ENCODE data around the gene CALML6.

DNA sequence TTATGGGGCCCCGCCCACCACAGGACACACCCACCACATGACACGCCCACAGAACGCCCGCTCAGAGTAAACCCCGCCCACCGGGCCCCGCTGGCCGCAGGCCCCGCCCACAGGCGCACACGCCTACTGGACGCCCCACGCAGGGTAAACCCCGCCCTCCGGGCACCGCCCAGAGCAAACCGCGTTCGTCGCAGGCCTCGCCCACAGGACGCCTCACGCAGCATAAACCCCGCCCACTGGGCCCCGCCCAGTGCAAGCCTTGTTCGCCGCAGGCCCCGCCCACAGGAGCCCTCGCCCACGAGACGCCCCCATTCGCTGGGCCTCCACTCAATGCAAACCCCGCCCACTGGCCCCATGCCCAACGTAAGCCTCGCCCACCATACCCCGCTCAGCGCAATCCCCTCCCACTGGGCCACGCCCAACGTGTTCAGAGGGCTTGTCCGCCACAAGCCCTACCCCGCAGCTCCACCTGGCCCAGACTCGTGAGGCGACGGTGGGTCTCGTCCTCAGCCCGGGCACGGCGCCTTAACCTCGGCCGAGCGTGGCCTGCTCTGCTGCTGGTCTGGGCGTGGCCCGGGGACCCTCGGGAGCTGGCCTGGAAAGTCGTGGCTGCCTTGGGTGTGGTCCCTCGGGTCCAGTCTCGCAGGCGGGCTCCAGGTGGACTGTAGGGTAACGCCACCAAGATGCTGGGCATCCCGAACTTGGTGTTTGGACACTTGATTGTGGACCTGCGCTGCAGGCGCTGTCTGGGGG is 4.4 kb downstream of the CALML6 start:
- TF ChIP-seq, protein P1, sequence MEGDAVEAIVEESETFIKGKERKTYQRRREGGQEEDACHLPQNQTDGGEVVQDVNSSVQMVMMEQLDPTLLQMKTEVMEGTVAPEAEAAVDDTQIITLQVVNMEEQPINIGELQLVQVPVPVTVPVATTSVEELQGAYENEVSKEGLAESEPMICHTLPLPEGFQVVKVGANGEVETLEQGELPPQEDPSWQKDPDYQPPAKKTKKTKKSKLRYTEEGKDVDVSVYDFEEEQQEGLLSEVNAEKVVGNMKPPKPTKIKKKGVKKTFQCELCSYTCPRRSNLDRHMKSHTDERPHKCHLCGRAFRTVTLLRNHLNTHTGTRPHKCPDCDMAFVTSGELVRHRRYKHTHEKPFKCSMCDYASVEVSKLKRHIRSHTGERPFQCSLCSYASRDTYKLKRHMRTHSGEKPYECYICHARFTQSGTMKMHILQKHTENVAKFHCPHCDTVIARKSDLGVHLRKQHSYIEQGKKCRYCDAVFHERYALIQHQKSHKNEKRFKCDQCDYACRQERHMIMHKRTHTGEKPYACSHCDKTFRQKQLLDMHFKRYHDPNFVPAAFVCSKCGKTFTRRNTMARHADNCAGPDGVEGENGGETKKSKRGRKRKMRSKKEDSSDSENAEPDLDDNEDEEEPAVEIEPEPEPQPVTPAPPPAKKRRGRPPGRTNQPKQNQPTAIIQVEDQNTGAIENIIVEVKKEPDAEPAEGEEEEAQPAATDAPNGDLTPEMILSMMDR (conservative IDR thresholded peaks at IDR 0.05; ENCODE audit: low read length): no peak
- TF ChIP-seq EZH2phosphoT487 (IDR thresholded peaks at IDR 0.05; ENCODE audit: borderline replicate concordance, low read depth, low read length): no peak

Data from OCI-LY7 (cell line).